HG03354 (cell line): Measurements from ENCODE around the gene RPAP3.
"Not testable (repeated sequence)": the region's sequence is repeated elsewhere in the genome, so short reads cannot be mapped to it uniquely, and the experiment has no call there.

Experiments
- ATAC-seq: cut with Tn5 transposase; IDR thresholded peaks from one replicate; pipeline ENCODE4 v1.9.1; 2021; ENCODE audit warnings: mild to moderate bottlenecking; ENCODE audit not compliant: unreplicated experiment, poor library complexity, severe bottlenecking

Gene RPAP3

GRCh38 chr12:47698631-47699030 is 7.2 kb downstream of the RPAP3 start:
- ATAC-seq: no peak

- no peak for ATAC-seq
These were observed 7.8 kb downstream of the RPAP3 start for GRCh38 chr12:47698055-47698454.

- no peak for ATAC-seq
These were observed 16.6 kb downstream of the RPAP3 start for GRCh38 chr12:47689215-47689614.

GRCh38 chr12:47687636-47688035 is 18.2 kb downstream of the RPAP3 start:
- ATAC-seq: no peak

- peak; percentile 60 for ATAC-seq
These were observed 19.1 kb downstream of the RPAP3 start for GRCh38 chr12:47686645-47687240.

GRCh38 chr12:47679785-47680184 is 26.0 kb downstream of the RPAP3 start:
- no peak for ATAC-seq

- ATAC-seq: no peak
These were observed 33.8 kb downstream of the RPAP3 start for GRCh38 chr12:47672068-47672467.

- ATAC-seq: not testable (repeated sequence)
These were observed 37.9 kb downstream of the RPAP3 start for GRCh38 chr12:47667935-47668334.

GRCh38 chr12:47652521-47653234 is 53.2 kb downstream of the RPAP3 start:
- no peak for ATAC-seq

GRCh38 chr12:47651368-47652254 is 54.2 kb downstream of the RPAP3 start:
- peak; percentile 84 for ATAC-seq

- peak; percentile 71 for ATAC-seq
These were observed 55.4 kb downstream of the RPAP3 start for GRCh38 chr12:47650469-47650868.

GRCh38 chr12:47649381-47649780 is 56.4 kb downstream of the RPAP3 start:
- no peak for ATAC-seq

GRCh38 chr12:47648056-47648579 is 57.7 kb downstream of the RPAP3 start:
- ATAC-seq: no peak

GRCh38 chr12:47642310-47642709 is 63.5 kb downstream of the RPAP3 start:
- ATAC-seq: not testable (repeated sequence)

- no peak for ATAC-seq
These were observed 68.7 kb downstream of the RPAP3 start for GRCh38 chr12:47636908-47637780.

- not testable (repeated sequence) for ATAC-seq
These were observed 70.1 kb downstream of the RPAP3 start for GRCh38 chr12:47635770-47636169.

- no peak for ATAC-seq
These were observed 71.7 kb downstream of the RPAP3 start for GRCh38 chr12:47634127-47634526.

GRCh38 chr12:47621960-47622359 is 83.9 kb downstream of the RPAP3 start:
- ATAC-seq: no peak

GRCh38 chr12:47617476-47617875 is 88.4 kb downstream of the RPAP3 start:
- no peak for ATAC-seq
